ENCODE measurements around the gene QSOX2.

The QSOX2 gene

DNA sequence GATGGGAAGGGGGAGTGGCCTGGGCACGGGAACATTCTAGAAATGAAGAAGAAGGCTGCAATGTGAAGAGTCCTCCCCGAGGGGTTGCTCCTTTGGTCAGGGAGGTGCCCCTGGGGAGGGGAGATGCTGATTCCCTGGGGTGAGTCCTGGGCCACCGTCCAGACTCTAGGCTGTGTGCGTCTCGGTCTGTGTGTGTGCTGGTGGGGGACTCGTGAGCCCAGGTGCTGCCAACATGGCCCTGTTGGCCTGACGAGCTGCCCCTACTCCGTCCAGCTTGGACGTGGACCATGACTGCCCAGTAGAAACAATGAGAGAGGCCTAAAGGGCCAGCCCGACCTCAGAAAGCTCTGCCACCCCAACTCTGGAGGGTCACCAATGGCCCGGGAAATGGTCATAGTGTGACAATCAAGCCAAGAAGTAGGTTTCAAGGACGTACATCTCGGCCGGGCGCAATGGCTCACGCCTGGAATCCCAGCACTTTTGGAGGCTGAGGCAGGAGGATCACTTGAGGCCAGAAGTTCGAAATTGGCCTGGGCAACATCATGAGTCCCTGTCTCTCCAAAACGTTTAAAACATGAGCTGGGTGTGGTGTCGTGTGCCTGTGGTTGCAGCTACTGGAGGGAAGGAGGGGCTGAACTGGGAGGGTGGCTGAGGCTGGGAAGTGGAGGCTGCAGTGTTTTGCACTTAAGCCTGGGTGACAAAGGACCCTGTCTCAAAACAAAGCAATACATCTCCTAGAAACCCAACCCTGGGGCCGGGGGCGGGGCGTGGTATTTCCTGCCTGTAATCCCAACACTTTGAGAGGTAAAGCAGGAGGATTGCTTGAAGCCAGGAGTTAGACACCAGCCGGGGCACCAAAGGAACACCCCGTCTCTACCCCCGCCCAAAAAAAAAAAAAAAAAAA lies 57.7 kb downstream of the QSOX2 start:
- no peak for DNase-seq

GRCh38 chr9:136187197-136187596 lies 58.4 kb downstream of the QSOX2 start:
- no peak for DNase-seq

DNA sequence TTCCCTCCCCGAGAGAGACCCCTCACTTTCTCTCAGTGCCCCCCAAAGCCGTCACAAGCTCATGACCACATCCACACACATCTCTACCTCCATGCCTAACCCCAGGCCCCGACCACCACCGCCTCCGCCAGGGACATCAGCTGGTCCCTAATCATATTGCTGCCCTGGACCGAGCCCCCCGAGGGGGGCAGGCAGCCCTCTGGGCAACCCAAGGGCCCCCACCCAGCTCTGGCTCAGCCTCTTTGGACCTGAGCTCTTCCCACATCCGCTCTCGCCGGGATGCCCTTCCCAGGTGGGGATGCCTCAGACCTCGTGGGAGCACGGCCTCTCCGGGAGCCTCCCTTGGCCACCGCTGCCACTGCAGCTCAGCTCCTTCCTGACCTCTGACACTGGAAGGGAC lies 59.2 kb downstream of the QSOX2 start:
- no peak for DNase-seq

DNA sequence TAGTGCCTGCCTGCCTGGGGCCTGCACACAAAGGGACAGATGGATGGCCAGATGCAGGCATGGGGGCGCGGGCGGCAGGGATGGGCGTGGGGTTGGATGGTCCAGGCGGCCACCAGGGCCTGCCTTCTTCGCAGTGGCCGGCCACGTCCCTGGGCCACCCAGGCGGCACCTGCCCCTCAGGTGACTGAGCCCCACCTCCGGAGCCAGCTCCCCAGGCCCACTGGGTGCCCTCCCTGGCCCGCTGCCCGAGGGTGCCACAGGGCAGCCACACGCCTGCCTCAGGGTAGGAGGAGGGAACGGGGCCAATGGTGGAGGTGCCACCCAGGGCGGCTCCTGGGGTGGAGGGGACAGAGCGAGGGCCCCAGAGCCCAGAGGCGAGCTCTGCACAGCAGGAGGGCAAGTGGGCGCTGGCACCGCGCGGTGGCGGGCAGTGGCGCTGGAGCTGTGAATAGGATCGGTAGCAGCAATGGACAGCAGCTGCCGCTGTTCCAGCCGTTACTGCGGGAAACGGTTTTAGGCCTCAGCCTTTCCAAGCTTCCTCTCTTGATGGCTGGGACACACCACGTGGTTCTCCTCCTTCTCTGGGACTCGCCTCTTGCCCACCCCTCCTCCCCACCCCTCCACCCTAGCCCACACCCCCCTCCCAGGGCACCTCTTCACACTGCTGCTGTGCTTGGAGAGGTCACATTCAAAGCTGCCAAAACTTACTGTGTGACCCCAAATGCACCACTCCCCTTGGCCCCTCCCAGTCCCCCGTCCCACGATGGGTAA lies 59.8 kb downstream of the QSOX2 start:
- DNase-seq = no peak

DNA sequence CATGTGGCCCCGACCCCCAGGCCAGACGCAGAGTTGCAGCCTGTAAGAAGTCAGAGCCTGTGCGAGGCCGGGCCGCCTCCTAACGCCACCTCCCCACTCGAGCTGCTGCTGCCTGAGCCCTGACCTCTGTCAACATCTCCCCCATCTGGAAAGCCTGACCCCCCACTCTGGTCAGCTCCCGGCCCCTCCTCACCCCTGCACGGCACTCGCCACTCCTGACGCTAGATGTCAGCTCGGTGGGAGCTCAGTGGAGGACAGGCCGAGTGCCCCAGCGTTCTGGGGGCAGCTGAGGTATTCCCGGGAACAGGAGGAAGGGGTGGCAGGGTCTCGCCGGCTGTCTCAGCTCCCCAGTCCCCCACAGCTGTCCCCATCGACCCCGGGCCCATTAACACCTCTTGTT lies 60.5 kb downstream of the QSOX2 start:
- no peak for DNase-seq

GRCh38 chr9:136182850-136183422 lies 62.7 kb downstream of the QSOX2 start:
- DNase-seq = no peak

GRCh38 chr9:136182420-136182787 lies 63.2 kb downstream of the QSOX2 start:
- DNase-seq = no peak

- DNase-seq = no peak
These were observed 63.7 kb downstream of the QSOX2 start for GRCh38 chr9:136181784-136182419.

GRCh38 chr9:136180586-136180985 lies 65.0 kb downstream of the QSOX2 start:
- DNase-seq = no peak

DNA sequence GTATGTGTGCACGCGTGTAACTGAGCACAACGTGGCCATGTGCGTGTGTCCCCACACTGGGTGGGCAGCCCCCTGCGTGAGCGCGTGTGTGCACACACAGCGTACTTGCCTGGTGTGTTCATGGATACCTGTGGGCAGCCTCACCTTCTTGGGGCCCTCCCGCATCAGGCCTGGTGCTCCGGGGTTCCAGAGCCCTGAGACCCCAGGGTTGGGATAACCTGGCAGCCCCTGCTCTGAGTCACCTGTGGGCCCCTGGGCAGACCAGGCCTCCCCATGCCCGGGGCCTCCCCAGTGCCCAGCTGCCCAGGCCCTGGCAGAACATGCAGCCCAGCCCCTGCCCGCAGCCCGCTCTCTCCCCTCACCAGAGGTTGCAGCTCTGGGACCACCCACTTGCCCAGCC lies 65.9 kb downstream of the QSOX2 start:
- no peak for DNase-seq

GRCh38 chr9:136179101-136179616 lies 66.5 kb downstream of the QSOX2 start:
- no peak for DNase-seq

- no peak for DNase-seq
These were observed 66.9 kb downstream of the QSOX2 start for GRCh38 chr9:136178773-136179075.

DNA sequence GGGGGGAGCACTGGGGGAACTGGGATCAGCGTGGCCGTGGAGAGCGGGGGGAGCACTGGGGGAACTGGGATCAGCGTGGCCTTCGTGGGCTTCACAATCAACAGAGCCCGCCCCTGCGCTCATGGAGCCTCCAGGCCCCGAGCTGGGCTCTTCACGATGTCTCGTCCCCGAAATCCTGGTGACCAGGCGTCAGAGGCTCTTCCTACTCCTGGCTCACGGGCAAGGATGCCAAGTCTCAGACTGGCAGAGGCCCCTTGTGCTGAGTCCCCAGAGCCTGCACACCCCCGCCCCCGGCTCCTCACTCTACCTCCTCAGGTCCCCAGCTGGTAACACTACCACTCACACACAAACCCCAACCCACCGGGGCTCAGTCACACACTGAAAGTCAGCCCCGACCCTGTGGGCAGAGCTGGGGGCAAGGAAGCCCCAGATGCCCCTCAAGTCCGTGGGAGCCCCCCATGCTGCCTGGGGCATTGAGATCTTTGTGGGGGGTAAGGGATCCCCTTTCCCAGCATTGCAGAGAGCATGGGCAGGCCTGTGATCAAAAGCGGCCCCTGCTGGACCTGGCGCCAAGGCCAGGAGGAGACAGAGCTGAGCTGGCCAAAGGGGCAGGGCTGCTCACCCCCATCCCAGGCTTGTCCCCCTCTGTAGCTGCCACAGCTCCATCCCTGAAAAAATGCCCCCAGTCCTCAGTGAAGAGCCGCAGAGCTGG lies 67.4 kb downstream of the QSOX2 start:
- no peak for DNase-seq

- no peak for DNase-seq
These were observed 68.4 kb downstream of the QSOX2 start for GRCh38 chr9:136177224-136177623.

DNA sequence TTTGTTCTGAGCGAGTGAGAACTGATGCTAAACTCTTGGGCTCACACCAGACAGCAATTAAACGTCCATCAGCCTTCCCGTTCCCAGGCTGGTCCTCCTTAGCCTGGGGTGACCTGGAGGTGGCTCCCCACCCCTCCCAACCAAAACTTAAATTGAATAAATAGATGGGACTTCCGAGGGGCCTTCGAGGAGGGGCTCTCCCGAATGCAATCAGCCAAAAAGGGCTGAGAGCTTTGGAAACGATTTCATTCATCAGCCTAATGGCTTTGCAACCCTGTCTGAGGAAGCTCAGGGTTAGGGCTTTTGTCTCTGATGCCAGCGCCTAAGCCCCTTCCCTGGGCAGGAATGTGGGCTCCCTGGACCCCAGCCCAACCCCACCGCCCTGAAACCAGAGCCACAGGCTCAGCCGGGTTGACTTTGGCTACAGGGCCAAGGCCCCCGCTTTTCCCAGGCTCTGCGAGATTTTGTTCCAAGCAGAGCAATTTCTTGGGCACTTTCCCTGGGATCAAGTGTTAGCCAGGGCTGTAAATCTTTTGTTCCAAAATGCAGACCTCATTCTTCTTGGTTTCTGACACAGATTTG lies 69.9 kb downstream of the QSOX2 start:
- no peak for DNase-seq

GRCh38 chr9:136174779-136175615 lies 70.6 kb downstream of the QSOX2 start:
- no peak for DNase-seq

DNA sequence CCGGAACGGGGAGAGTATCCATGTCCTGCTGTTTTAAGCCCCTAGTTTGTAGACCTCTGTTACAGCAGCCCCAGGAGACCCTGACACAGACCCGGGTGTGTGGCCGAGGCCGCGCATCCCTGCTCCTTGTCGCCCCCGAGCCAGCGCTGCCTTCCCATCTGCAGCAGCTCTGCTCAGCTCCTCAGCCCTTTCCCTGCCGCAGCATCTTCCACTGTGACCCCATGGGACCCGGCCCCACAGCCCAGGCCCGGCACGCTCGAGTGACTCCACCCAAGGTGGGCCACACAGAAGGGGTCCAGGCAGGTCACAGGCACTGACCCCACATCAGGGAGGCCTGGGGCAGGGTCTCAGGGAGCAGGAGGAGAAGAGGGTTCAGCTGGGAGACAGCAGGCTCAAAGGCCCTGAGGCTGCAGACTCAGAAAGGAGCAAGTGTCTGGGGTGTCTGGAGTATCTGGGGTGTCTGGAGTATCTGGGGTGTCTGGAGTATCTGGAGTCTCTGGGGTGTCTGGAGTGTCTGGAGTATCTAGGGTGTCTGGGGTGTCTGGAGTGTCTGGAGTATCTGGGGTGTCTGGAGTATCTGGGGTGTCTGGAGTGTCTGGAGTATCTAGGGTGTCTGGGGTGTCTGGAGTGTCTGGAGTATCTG lies 71.8 kb downstream of the QSOX2 start:
- no peak for DNase-seq

GRCh38 chr9:136172412-136173079 lies 73.1 kb downstream of the QSOX2 start:
- DNase-seq = no peak

GRCh38 chr9:136171801-136172411 lies 73.7 kb downstream of the QSOX2 start:
- no peak for DNase-seq

All from CD4-positive, alpha-beta T cell treated with Interleukin-21 for 1 hour (primary cell).